ENCODE measurements around the gene YAF2. TPM values are rescaled to one million over a fixed set of nuclear protein-coding genes. Genes with fewer than 3 reads are reported as not detected.

YAF2 gene
- total RNA-seq, 1 experiment from 2014 or later = 15.0 TPM

- Histone ChIP-seq H3K4me2 (ENCODE audit: low read length) (no peak overlapping the region), H3K36me3 (ENCODE audit: control insufficient read depth in 1 of 2, insufficient read depth in 2 of 2, low read length in 2 of 2) (no peaks in the 10 kb centered on the region), H3K79me2 (ENCODE audit: insufficient read depth, low read length) (no peaks in the 10 kb centered on the region), H2AFZ (ENCODE audit: low read depth, low read length, poor library complexity, severe bottlenecking) (no peak overlapping the region), H3K9ac (ENCODE audit: low read length) (no peak overlapping the region), H3K9me3 (ENCODE audit: control insufficient read depth in 1 of 2, insufficient read depth in 1 of 2, low read depth in 1 of 2, low read length in 2 of 2) (no peaks in the 10 kb centered on the region), H3K4me1 (ENCODE audit: control insufficient read depth in 1 of 2, insufficient read depth in 2 of 2, low read length in 2 of 2) (no peaks in the 10 kb centered on the region), H4K20me1 (ENCODE audit: insufficient read depth) (no peaks in the 10 kb centered on the region), H3K27ac (ENCODE audit: low read depth, low read length) (no peak overlapping the region), H3K27me3 (ENCODE audit: insufficient read depth, low read length) (no peaks in the 10 kb centered on the region), H3K9me2 (ENCODE audit: insufficient read depth) (no peaks in the 10 kb centered on the region), H3K4me3 (replicated peaks in 1 of 2; ENCODE audit: low read depth in 1 of 2, low read length in 2 of 2) (no peak overlapping the region)
- ATAC-seq = no peak
- TF ChIP-seq SP1 (IDR thresholded peaks at IDR 0.05; ENCODE audit: low read depth) = no peak
- no peak for TF ChIP-seq SRF (IDR thresholded peaks at IDR 0.05; ENCODE audit: low read depth)
- TF ChIP-seq RAD21 (IDR thresholded peaks at IDR 0.05; ENCODE audit: low read depth) = no peak
- no peak for TF ChIP-seq TCF7L2 (IDR thresholded peaks at IDR 0.05; ENCODE audit: borderline replicate concordance, extremely low read depth, insufficient read depth, insufficient read length)
- no peak for TF ChIP-seq JUND (IDR thresholded peaks at IDR 0.05)
- no peak for TF ChIP-seq POLR2AphosphoS5 (IDR thresholded peaks at IDR 0.05; ENCODE audit: low read depth, low read length)
- no peak for TF ChIP-seq ZBTB33 (IDR thresholded peaks at IDR 0.05; ENCODE audit: extremely low read depth, insufficient replicate concordance, low read length)
- TF ChIP-seq EZH2 (IDR thresholded peaks at IDR 0.05) = no peak
- TF ChIP-seq ZFX (IDR thresholded peaks at IDR 0.05) = no peak
- CTCF ChIA-PET = no interaction called here
- intact Hi-C loops (cut with micrococcal nuclease) = no loop called here
- DNase-seq (ENCODE audit: low read depth, low spot score) = no peak
- no TSS peak for BruUV-seq (replicated peaks)
- RAD21 ChIA-PET (ENCODE audit: low non-redundant PET in 1 of 2, low total read pairs in 2 of 2, uncharacterized antibody in 2 of 2, unreplicated experiment in 2 of 2) = no interaction called here
- POLR2A ChIA-PET = no interaction called here
Measured at GRCh38 chr12:42186793-42187192, 51.3 kb downstream of the YAF2 start.

GRCh38 chr12:42182394-42182793, 55.7 kb downstream of the YAF2 start:
- Histone ChIP-seq H4K20me1 (ENCODE audit: insufficient read depth) (no peaks in the 10 kb centered on the region), H3K27me3 (ENCODE audit: insufficient read depth, low read length) (no peaks in the 10 kb centered on the region), H3K27ac (ENCODE audit: low read depth, low read length) (no peak overlapping the region), H3K4me1 (ENCODE audit: control insufficient read depth in 1 of 2, insufficient read depth in 2 of 2, low read length in 2 of 2) (no peaks in the 10 kb centered on the region), H3K9me3 (ENCODE audit: control insufficient read depth in 1 of 2, insufficient read depth in 1 of 2, low read depth in 1 of 2, low read length in 2 of 2) (no peaks in the 10 kb centered on the region), H3K9ac (ENCODE audit: low read length) (no peak overlapping the region), H3K9me2 (ENCODE audit: insufficient read depth) (no peaks in the 10 kb centered on the region), H3K36me3 (ENCODE audit: control insufficient read depth in 1 of 2, insufficient read depth in 2 of 2, low read length in 2 of 2) (no peaks in the 10 kb centered on the region), H2AFZ (ENCODE audit: low read depth, low read length, poor library complexity, severe bottlenecking) (no peak overlapping the region), H3K79me2 (ENCODE audit: insufficient read depth, low read length) (no peaks in the 10 kb centered on the region), H3K4me3 (replicated peaks in 1 of 2; ENCODE audit: low read depth in 1 of 2, low read length in 2 of 2) (no peak overlapping the region), H3K4me2 (ENCODE audit: low read length) (no peak overlapping the region)
- RAD21 ChIA-PET (ENCODE audit: low non-redundant PET in 1 of 2, low total read pairs in 2 of 2, uncharacterized antibody in 2 of 2, unreplicated experiment in 2 of 2) = no interaction called here
- CTCF ChIA-PET = no interaction called here
- TF ChIP-seq CEBPB (IDR thresholded peaks at IDR 0.05; ENCODE audit: low read depth) (no peak), SIN3A (IDR thresholded peaks at IDR 0.05; ENCODE audit: low read depth) (no peak), SRF (IDR thresholded peaks at IDR 0.05; ENCODE audit: low read depth) (no peak), ATF3 (IDR thresholded peaks at IDR 0.05) (no peak), ZBTB33 (IDR thresholded peaks at IDR 0.05; ENCODE audit: extremely low read depth, insufficient replicate concordance, low read length) (no peak), MAX (IDR thresholded peaks at IDR 0.05) (no peak), ZFX (IDR thresholded peaks at IDR 0.05) (no peak)
- ATAC-seq (no peak), DNase-seq (ENCODE audit: low read depth, low spot score) (no peak)
- BruUV-seq (replicated peaks) = no TSS peak
- intact Hi-C loops (cut with micrococcal nuclease) = no loop called here
- POLR2A ChIA-PET = no interaction called here
